HG03280 (cell line): ENCODE measurements around the gene CAMK1D.
A peak's percentile ranks its signal among the peaks of the same experiment; 100 is the strongest.
"Not testable (repeated sequence)": the region's sequence is repeated elsewhere in the genome, so short reads cannot be mapped to it uniquely, and the experiment has no call there.

ENCODE experiments used
- ATAC-seq: cut with Tn5 transposase; IDR thresholded peaks from one replicate; pipeline ENCODE4 v1.9.1; 2021; ENCODE audit warnings: mild to moderate bottlenecking, moderate library complexity; ENCODE audit not compliant: unreplicated experiment

Gene CAMK1D

GRCh38 chr10:12340371-12340770 is 9.0 kb upstream of the CAMK1D start:
- no peak for ATAC-seq

GRCh38 chr10:12340937-12341336 is 8.4 kb upstream of the CAMK1D start:
- no peak for ATAC-seq

GRCh38 chr10:12341526-12341925 is 7.8 kb upstream of the CAMK1D start:
- no peak for ATAC-seq

GRCh38 chr10:12344375-12345110 is 4.8 kb upstream of the CAMK1D start:
- ATAC-seq: no peak

GRCh38 chr10:12346707-12347106 is 2.6 kb upstream of the CAMK1D start:
- no peak for ATAC-seq

- no peak for ATAC-seq
Measured at GRCh38 chr10:12348294-12348869, 965 bp upstream of the CAMK1D start.

- peak; percentile 47 for ATAC-seq
Measured at GRCh38 chr10:12349629-12350166, 351 bp downstream of the CAMK1D start.

GRCh38 chr10:12350167-12350872 is 973 bp downstream of the CAMK1D start:
- no peak for ATAC-seq

GRCh38 chr10:12350925-12351324 is 1.6 kb downstream of the CAMK1D start:
- ATAC-seq: no peak

GRCh38 chr10:12351447-12351846 is 2.1 kb downstream of the CAMK1D start:
- ATAC-seq: no peak

- no peak for ATAC-seq
Measured at GRCh38 chr10:12351889-12352288, 2.5 kb downstream of the CAMK1D start.

- no peak for ATAC-seq
Measured at GRCh38 chr10:12353399-12354242, 4.3 kb downstream of the CAMK1D start.

GRCh38 chr10:12354696-12355095 is 5.3 kb downstream of the CAMK1D start:
- ATAC-seq: not testable (repeated sequence)

- ATAC-seq: no peak
Measured at GRCh38 chr10:12355384-12355783, 6.0 kb downstream of the CAMK1D start.

GRCh38 chr10:12357525-12358151 is 8.3 kb downstream of the CAMK1D start:
- no peak for ATAC-seq

GRCh38 chr10:12358863-12359564 is 9.7 kb downstream of the CAMK1D start:
- no peak for ATAC-seq

- no peak for ATAC-seq
Measured at GRCh38 chr10:12360461-12360860, 11.1 kb downstream of the CAMK1D start.

- ATAC-seq: not testable (repeated sequence)
Measured at GRCh38 chr10:12361115-12361514, 11.8 kb downstream of the CAMK1D start.

- no peak for ATAC-seq
Measured at GRCh38 chr10:12364559-12364958, 15.2 kb downstream of the CAMK1D start.

- no peak for ATAC-seq
Measured at GRCh38 chr10:12367272-12367671, 17.9 kb downstream of the CAMK1D start.
